Measurements from ENCODE around the gene NT5C1A.

NT5C1A gene

GRCh38 chr1:39659538-39659937 is 12.4 kb downstream of the NT5C1A start:
- DNase-seq (ENCODE audit: low read depth): no peak

- no peak for DNase-seq (ENCODE audit: low read depth)
Observed at GRCh38 chr1:39659110-39659509, 12.8 kb downstream of the NT5C1A start.

- DNase-seq (ENCODE audit: low read depth): peak; percentile 56
Observed at GRCh38 chr1:39657923-39658485, 13.9 kb downstream of the NT5C1A start.

- no peak for DNase-seq (ENCODE audit: low read depth)
Observed at GRCh38 chr1:39657402-39657801, 14.5 kb downstream of the NT5C1A start.

GRCh38 chr1:39656391-39656790 is 15.5 kb downstream of the NT5C1A start:
- DNase-seq (ENCODE audit: low read depth): no peak

- DNase-seq (ENCODE audit: low read depth): no peak
Observed at GRCh38 chr1:39655578-39656268, 16.2 kb downstream of the NT5C1A start.

- DNase-seq (ENCODE audit: low read depth): no peak
Observed at GRCh38 chr1:39654291-39654690, 17.6 kb downstream of the NT5C1A start.

GRCh38 chr1:39653546-39654031 is 18.3 kb downstream of the NT5C1A start:
- DNase-seq (ENCODE audit: low read depth): peak; percentile 63

- no peak for DNase-seq (ENCODE audit: low read depth)
Observed at GRCh38 chr1:39652554-39652953, 19.4 kb downstream of the NT5C1A start.

GRCh38 chr1:39652105-39652504 is 19.8 kb downstream of the NT5C1A start:
- DNase-seq (ENCODE audit: low read depth): no peak

GRCh38 chr1:39650431-39650830 is 21.5 kb downstream of the NT5C1A start:
- no peak for DNase-seq (ENCODE audit: low read depth)

GRCh38 chr1:39649636-39650185 is 22.2 kb downstream of the NT5C1A start:
- DNase-seq (ENCODE audit: low read depth): no peak

- DNase-seq (ENCODE audit: low read depth): no peak
Observed at GRCh38 chr1:39648496-39648895, 23.4 kb downstream of the NT5C1A start.

- no peak for DNase-seq (ENCODE audit: low read depth)
Observed at GRCh38 chr1:39647247-39647646, 24.7 kb downstream of the NT5C1A start.

GRCh38 chr1:39646232-39647081 is 25.4 kb downstream of the NT5C1A start:
- no peak for DNase-seq (ENCODE audit: low read depth)

- DNase-seq (ENCODE audit: low read depth): no peak
Observed at GRCh38 chr1:39645411-39646043, 26.4 kb downstream of the NT5C1A start.

- no peak for DNase-seq (ENCODE audit: low read depth)
Observed at GRCh38 chr1:39643705-39644104, 28.2 kb downstream of the NT5C1A start.

- no peak for DNase-seq (ENCODE audit: low read depth)
Observed at GRCh38 chr1:39642796-39643195, 29.1 kb downstream of the NT5C1A start.

GRCh38 chr1:39640861-39641260 is 31.0 kb downstream of the NT5C1A start:
- no peak for DNase-seq (ENCODE audit: low read depth)

GRCh38 chr1:39639305-39640130 is 32.4 kb downstream of the NT5C1A start, which contains the start of gene HEYL:
TSS of gene HEYL (minus strand) at chr1:39639643. CDS start at chr1:39639625, 18 bp downstream.
- DNase-seq (ENCODE audit: low read depth): peak; percentile 52

GRCh38 chr1:39638965-39639304 is 33.0 kb downstream of the NT5C1A start:
- no peak for DNase-seq (ENCODE audit: low read depth)
